Measurements from ENCODE around the gene ABCA2.

Gene ABCA2

DNA sequence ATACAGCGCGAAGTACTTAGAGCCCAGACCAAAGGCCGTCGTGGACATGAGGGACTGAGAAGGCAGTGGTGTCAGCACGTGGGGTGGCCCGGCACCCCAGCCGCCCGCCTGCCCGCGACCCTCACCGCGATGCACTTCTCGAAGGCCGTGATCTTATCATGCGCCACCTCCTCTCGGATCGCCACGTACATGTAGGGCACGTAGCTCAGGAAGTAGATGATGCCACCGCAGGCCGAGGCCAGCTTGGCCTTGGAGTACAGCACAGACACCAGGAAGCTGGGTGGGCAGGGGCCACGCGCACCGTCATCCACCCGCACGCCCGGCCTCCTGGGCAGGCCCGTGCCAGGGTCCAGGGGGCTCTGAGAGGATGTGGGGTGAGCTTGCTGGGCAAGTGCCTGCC lies 11.0 kb downstream of the ABCA2 start:
- CTCF ChIA-PET, result no interaction called here

DNA sequence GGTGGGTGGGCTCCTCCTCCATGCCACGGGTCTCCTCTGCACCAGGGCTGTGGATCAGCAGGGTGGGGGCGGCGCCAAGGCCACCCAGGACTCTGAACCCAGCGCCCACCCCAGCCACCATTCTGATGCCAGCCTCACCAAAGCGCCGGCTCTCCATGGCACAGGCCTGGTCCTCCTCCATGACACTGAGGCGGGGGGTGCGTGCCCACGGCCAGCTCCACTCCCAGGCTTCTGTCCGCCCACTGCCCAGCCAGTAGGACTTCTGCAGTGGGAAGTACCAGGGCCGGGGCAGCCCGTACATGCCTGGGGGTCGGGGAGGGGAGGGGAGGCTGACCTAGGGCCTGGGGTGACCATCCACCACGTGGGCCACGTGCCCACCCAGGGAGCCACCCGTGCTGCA lies 11.6 kb downstream of the ABCA2 start:
- TF ChIP-seq SP1 (IDR thresholded peaks at IDR 0.05) (no peak), BHLHE40 (IDR thresholded peaks at IDR 0.05; ENCODE audit: borderline replicate concordance) (no peak), ZNF384 (IDR thresholded peaks at IDR 0.05) (no peak), HDGF (IDR thresholded peaks at IDR 0.05; ENCODE audit: borderline replicate concordance) (no peak), FOXA1 (IDR thresholded peaks at IDR 0.05) (no peak), LEF1 (IDR thresholded peaks at IDR 0.05; ENCODE audit: borderline replicate concordance) (no peak), FOXK2 (IDR thresholded peaks at IDR 0.05) (no peak), FOXM1 (IDR thresholded peaks at IDR 0.05; ENCODE audit: borderline replicate concordance) (no peak), SUZ12 (IDR thresholded peaks at IDR 0.05) (no peak), ELF4 (IDR thresholded peaks at IDR 0.05) (no peak)
- TF ChIP-seq, protein P1, sequence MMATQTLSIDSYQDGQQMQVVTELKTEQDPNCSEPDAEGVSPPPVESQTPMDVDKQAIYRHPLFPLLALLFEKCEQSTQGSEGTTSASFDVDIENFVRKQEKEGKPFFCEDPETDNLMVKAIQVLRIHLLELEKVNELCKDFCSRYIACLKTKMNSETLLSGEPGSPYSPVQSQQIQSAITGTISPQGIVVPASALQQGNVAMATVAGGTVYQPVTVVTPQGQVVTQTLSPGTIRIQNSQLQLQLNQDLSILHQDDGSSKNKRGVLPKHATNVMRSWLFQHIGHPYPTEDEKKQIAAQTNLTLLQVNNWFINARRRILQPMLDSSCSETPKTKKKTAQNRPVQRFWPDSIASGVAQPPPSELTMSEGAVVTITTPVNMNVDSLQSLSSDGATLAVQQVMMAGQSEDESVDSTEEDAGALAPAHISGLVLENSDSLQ (IDR thresholded peaks at IDR 0.05), result no peak
- CTCF ChIA-PET, result no interaction called here
- no peak for DNase-seq (ENCODE audit: extremely low spot score)
- POLR2A ChIA-PET, result no interaction called here

More for the DNA sequence above, 11.0 kb downstream of the ABCA2 start:
- DNase-seq (ENCODE audit: extremely low spot score), result no peak
- TF ChIP-seq, protein P1 (IDR thresholded peaks at IDR 0.05), result no peak
- POLR2A ChIA-PET, result no interaction called here

DNA sequence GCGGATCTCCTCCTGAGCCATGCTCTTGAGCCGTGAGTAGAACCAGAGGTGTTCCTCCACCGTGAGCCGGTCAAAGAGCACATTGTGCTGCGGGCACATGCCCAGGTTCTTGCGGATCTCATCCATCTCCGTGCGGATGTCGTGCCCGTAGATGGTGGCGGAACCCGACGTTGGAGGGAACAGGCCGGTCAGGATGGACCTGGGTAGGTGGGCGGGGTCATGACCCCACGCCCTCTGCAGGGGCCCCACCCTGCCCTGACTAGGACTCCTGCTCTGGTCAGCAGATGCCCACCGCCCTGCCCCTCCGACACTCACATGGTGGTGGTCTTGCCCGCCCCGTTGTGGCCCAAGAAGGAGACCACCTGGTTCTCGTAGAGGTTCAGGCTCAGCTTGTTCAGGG lies 12.1 kb downstream of the ABCA2 start:
- TF ChIP-seq FOXK2 (IDR thresholded peaks at IDR 0.05), result no peak
- no peak for TF ChIP-seq FOXM1 (IDR thresholded peaks at IDR 0.05; ENCODE audit: borderline replicate concordance)
- no peak for TF ChIP-seq BHLHE40 (IDR thresholded peaks at IDR 0.05; ENCODE audit: borderline replicate concordance)
- no peak for TF ChIP-seq NFRKB (IDR thresholded peaks at IDR 0.05)
- TF ChIP-seq LEF1 (IDR thresholded peaks at IDR 0.05; ENCODE audit: borderline replicate concordance), result no peak
- TF ChIP-seq ELF4 (IDR thresholded peaks at IDR 0.05), result no peak
- TF ChIP-seq, protein P1 (IDR thresholded peaks at IDR 0.05), result no peak
- no peak for TF ChIP-seq TARDBP (IDR thresholded peaks at IDR 0.05)
- TF ChIP-seq L3MBTL2 (conservative IDR thresholded peaks at IDR 0.05), result no peak
- TF ChIP-seq CTBP1 (IDR thresholded peaks at IDR 0.05; ENCODE audit: borderline replicate concordance), result no peak
- TF ChIP-seq ZNF384 (IDR thresholded peaks at IDR 0.05), result no peak
- CTCF ChIA-PET, result no interaction called here
- DNase-seq (ENCODE audit: extremely low spot score), result no peak
- POLR2A ChIA-PET, result no interaction called here

DNA sequence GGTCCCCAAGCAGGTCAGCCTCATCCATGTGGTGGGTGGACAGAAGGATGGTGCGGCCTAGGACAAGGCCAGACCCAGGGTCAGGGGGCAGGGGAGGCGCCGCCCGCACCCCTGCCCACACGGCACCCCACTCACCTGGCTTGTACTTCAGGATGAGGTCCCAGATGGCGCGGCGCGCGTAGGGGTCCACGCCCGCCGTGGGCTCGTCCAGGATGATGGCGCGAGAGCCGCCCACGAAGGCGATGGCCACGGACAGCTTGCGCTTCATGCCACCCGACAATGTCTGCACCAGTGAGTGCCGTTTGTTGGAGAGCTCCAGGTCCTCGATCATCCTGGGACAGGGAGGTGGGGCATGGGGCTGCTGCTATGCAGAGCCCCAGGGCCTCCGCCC lies 12.5 kb downstream of the ABCA2 start:
- TF ChIP-seq SP1 (IDR thresholded peaks at IDR 0.05), result no peak
- TF ChIP-seq, protein P1 (IDR thresholded peaks at IDR 0.05), result no peak
- no peak for TF ChIP-seq FOXA1 (IDR thresholded peaks at IDR 0.05)
- TF ChIP-seq L3MBTL2 (conservative IDR thresholded peaks at IDR 0.05), result no peak
- no peak for TF ChIP-seq BHLHE40 (IDR thresholded peaks at IDR 0.05; ENCODE audit: borderline replicate concordance)
- TF ChIP-seq LEF1 (IDR thresholded peaks at IDR 0.05; ENCODE audit: borderline replicate concordance), result no peak
- TF ChIP-seq SUZ12 (IDR thresholded peaks at IDR 0.05), result no peak
- no peak for TF ChIP-seq ELF4 (IDR thresholded peaks at IDR 0.05)
- TF ChIP-seq CTBP1 (IDR thresholded peaks at IDR 0.05; ENCODE audit: borderline replicate concordance), result no peak
- TF ChIP-seq FOXK2 (IDR thresholded peaks at IDR 0.05), result no peak
- no peak for TF ChIP-seq HDGF (IDR thresholded peaks at IDR 0.05; ENCODE audit: borderline replicate concordance)
- no peak for TF ChIP-seq ARNT (IDR thresholded peaks at IDR 0.05)
- no peak for TF ChIP-seq NFRKB (IDR thresholded peaks at IDR 0.05)
- TF ChIP-seq TARDBP (IDR thresholded peaks at IDR 0.05), result no peak
- DNase-seq (ENCODE audit: extremely low spot score), result no peak
- ChIA-PET CTCF (no interaction called here), POLR2A (no interaction called here)

DNA sequence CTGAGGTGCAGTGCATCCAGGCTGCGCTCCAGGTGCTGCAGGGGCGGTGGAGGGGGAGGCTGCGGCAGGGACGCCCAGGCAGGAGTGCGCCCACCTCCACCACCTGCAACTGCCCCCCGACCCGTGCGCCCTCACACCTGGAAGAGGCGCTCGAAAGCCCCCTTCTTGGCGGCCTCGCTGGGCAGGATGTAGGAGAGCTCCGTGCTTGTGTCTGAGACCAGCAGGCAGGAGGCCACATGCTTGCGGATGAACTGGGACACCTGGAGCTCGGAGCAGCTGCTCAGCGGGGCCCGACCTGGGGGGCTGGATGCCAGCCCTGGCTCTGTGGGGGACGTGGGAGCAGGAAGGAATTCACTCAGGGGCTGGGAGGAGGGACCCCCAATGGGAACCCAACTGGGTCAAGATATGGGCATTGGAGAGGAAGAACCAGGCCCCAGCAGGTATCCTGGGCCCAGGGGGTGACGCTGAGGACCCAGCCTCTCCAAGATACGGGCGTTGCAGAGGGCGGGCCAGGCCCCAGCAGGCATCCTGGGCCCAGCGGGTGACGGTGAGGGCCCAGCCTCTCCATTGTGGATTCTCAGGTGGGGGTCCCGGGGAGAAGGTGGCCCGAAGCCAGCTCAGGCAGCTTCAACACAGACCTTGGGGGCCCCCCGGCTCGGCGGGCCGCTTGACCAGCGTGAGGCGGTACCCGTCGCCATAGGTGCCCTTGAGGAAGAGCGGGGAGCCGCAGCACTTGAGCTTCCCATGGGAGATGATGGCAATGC lies 13.1 kb downstream of the ABCA2 start:
- CTCF ChIA-PET, result interaction anchor here (0.7 kb wide), 1 partner anchor 15 kb away, joined by 4 read pairs; no protein-coding TSS in a partner anchor
- POLR2A ChIA-PET, result no interaction called here
- no peak for DNase-seq (ENCODE audit: extremely low spot score)
- no peak for TF ChIP-seq CTBP1 (IDR thresholded peaks at IDR 0.05; ENCODE audit: borderline replicate concordance)
- no peak for TF ChIP-seq L3MBTL2 (conservative IDR thresholded peaks at IDR 0.05)
- no peak for TF ChIP-seq BHLHE40 (IDR thresholded peaks at IDR 0.05; ENCODE audit: borderline replicate concordance)
- TF ChIP-seq LEF1 (IDR thresholded peaks at IDR 0.05; ENCODE audit: borderline replicate concordance), result no peak
- no peak for TF ChIP-seq ZNF384 (IDR thresholded peaks at IDR 0.05)
- TF ChIP-seq FOXK2 (IDR thresholded peaks at IDR 0.05), result no peak
- TF ChIP-seq FOXA1 (IDR thresholded peaks at IDR 0.05), result no peak
- no peak for TF ChIP-seq FOXM1 (IDR thresholded peaks at IDR 0.05; ENCODE audit: borderline replicate concordance)
- no peak for TF ChIP-seq SUZ12 (IDR thresholded peaks at IDR 0.05)
- TF ChIP-seq ELF4 (IDR thresholded peaks at IDR 0.05), result no peak
- TF ChIP-seq, protein P1 (IDR thresholded peaks at IDR 0.05), result no peak
- TF ChIP-seq TARDBP (IDR thresholded peaks at IDR 0.05), result no peak
